Small intestine (tissue), 7 donors: ENCODE measurements around the gene SAMHD1. TPM values are rescaled to one million over a fixed set of nuclear protein-coding genes. Genes with fewer than 3 reads are reported as not detected.
A peak's percentile ranks its signal among the peaks of the same experiment; 100 is the strongest.

Experiments
- DNase-seq, 2 donors: peaks; one replicate each; pipeline versions ENCODE4 v3.0.0 to v3.0.0-alpha.2; 2013
- FAIRE-seq: peaks from 2 replicates; lab custom pipeline; 2012; peaks lifted over from hg19 to GRCh38; lab: Jason Lieb, UNC
- H3K27ac ChIP-seq, 3 donors: one replicate each; pipeline ENCODE4 v1.5.1; 2013; ENCODE audit warnings: low read length in 2 of 3, mild to moderate bottlenecking in 2 of 3, control low read depth in 1 of 3, inconsistent platforms in 1 of 3, low read depth in 1 of 3, moderate library complexity in 1 of 3
- H3K27me3 ChIP-seq, 3 donors: one replicate each; pipeline ENCODE4 v1.6.1; 2013; ENCODE audit warnings: low read length in 3 of 3, inconsistent platforms in 1 of 3; ENCODE audit not compliant: control insufficient read depth in 3 of 3, insufficient read depth in 3 of 3
- H3K36me3 ChIP-seq, 3 donors: one replicate each; pipeline ENCODE4 v1.6.1; 2013; ENCODE audit warnings: low read length in 3 of 3, inconsistent platforms in 1 of 3, low read depth in 1 of 3, mild to moderate bottlenecking in 1 of 3, moderate library complexity in 1 of 3; ENCODE audit not compliant: control insufficient read depth in 3 of 3, insufficient read depth in 2 of 3
- H3K4me1 ChIP-seq, 3 donors: one replicate each; pipeline ENCODE4 v1.6.1; 2013; ENCODE audit warnings: low read length in 2 of 3, inconsistent platforms in 1 of 3, low read depth in 1 of 3, mild to moderate bottlenecking in 1 of 3, moderate library complexity in 1 of 3; ENCODE audit not compliant: control insufficient read depth in 3 of 3, insufficient read depth in 2 of 3
- H3K4me3 ChIP-seq, 3 donors: one replicate each; pipeline ENCODE4 v1.5.1; 2013; ENCODE audit warnings: low read length in 3 of 3, control low read depth in 1 of 3, inconsistent platforms in 1 of 3, low read depth in 1 of 3, mild to moderate bottlenecking in 1 of 3, moderate library complexity in 1 of 3
- H3K9me3 ChIP-seq, 2 donors: one replicate each; pipeline ENCODE4 v1.6.1; 2013; ENCODE audit warnings: low read depth in 1 of 2, low read length in 1 of 2; ENCODE audit not compliant: control insufficient read depth in 2 of 2, insufficient read depth in 1 of 2
- WGBS, 3 donors: extraction: QIAGEN DNeasy Blood & Tissue Kit; methylation state at CpG; one replicate each; pipeline ENCODE4 v1.1.7; 2013; 5-methylcytosine and 5-hydroxymethylcytosine counted together
- polyA plus RNA-seq, 4 donors: library from polyadenylated mRNA; stranded (reverse) in 3 of 4; unstranded in 1 of 4; fragments of 200-250 nt in 3 of 4; fragments of 120-200 nt in 1 of 4; gene quantifications; one replicate each; pipeline versions ENCODE4 v1.2.1 to v1.2.3, GENCODE V29; 2013
- donor health status: healthy with polysubstance abuse.
- donor health status: control.
- donor health status: control.
- donor health status: Bipolar disorder and iron deficiency.
- donor health status: healthy.

SAMHD1 gene
- polyA plus RNA-seq, 4 donors = 22.8 to 78.8 (median 28.5) TPM

DNA sequence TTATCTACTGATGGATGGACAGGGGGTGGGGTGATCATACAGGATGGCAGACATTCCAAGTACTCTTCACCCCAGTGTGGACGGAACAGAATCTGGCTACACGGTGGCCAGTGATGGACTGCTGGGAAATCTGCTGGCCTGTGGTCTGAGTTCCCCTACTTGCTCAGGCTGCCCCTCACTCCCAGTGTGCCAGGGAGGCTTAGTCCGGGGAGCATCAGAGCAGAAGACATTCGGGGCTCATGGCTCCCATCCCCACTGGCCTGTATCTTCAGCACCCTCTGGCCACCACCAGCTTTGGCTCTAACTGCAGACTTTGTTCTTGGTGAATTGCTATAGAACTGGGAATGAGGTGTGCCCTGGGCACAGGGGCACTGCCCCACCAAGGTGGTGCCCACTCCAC is 60.3 kb downstream of the SAMHD1 start:
- 91 to 94% (median 94%) methylated on average over 4 of the region's 4 CpGs for WGBS, 3 donors
- peaks cover 16 to 48% (median 25%) of the 10 kb centered on the region in 3 donors for H3K36me3 ChIP-seq
- DNase-seq = no peak
- no peak overlapping the region for H3K27ac ChIP-seq
- no peaks in the 10 kb centered on the region for H3K27me3 ChIP-seq
- no peaks in the 10 kb centered on the region for H3K4me1 ChIP-seq
- H3K4me3 ChIP-seq = no peak overlapping the region
- H3K9me3 ChIP-seq = no peaks in the 10 kb centered on the region
- no peak for FAIRE-seq

DNA sequence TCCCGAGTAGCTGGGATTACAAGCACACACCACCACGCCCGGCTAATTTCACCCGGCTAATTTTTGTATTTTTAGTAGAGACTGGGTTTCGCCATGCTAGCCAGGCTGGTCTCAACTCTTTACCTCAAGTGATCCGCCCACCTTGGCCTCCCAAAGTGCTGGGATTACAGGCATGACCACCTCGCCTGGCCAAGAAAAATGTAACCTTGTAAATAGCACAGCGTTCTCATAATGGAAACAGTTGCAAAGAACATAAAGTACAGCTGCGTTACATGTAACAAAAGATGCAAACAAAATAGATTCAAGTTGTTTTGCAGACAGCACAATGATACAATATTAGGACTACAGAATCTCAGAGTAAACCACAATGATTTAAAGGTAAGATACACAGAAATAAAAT is 60.9 kb downstream of the SAMHD1 start:
- DNase-seq (no peak), FAIRE-seq (no peak)
- no peaks in the 10 kb centered on the region for H3K4me1 ChIP-seq
- 90 to 94% (median 93%) methylated on average over 9 of the region's 9 CpGs for WGBS, 3 donors
- H3K27me3 ChIP-seq = no peaks in the 10 kb centered on the region
- H3K36me3 ChIP-seq = peaks cover 16 to 45% (median 24%) of the 10 kb centered on the region in 3 donors
- H3K27ac ChIP-seq = no peak overlapping the region
- H3K4me3 ChIP-seq = no peak overlapping the region
- H3K9me3 ChIP-seq = no peaks in the 10 kb centered on the region

DNA sequence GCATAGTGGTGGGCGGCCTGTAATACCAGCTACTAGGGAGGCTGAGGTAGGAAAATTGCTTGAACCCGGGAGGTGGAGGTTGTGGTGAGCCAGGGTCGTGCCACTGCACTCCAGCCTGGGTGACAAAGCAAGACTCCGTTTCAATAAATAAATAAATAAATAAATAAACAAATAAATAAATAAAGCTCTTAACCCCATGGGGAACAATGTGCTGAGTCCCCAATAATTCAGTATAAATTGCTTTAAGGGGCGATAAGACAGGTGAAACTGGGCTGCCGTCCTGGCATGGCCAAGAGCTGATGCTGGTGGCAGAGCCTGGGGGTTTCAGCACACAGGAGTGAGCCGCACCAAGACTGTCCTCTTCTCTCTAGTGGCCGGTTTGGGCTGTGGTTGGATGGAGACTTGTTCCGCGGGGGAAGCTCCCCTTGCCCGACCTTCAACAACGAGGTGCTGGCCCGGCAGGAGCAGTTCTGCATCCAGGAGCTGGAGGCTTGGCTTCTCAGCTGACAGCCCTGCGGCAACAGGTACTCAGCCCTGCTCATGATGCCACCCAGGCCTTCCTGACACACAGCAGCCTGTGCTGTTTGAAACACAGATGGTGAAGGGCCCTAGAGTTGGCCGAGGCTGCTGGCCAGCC is 62.5 kb downstream of the SAMHD1 start:
- Histone ChIP-seq H3K9me3 (no peaks in the 10 kb centered on the region), H3K27me3 (no peaks in the 10 kb centered on the region), H3K4me1 (no peaks in the 10 kb centered on the region), H3K27ac (no peak overlapping the region), H3K4me3 (no peak overlapping the region), H3K36me3 (peaks cover 16 to 43% (median 18%) of the 10 kb centered on the region in 3 donors)
- FAIRE-seq = no peak
- DNase-seq = no peak
- WGBS, 3 donors = 84 to 87% (median 85%) methylated on average over 15 of the region's 15 CpGs

DNA sequence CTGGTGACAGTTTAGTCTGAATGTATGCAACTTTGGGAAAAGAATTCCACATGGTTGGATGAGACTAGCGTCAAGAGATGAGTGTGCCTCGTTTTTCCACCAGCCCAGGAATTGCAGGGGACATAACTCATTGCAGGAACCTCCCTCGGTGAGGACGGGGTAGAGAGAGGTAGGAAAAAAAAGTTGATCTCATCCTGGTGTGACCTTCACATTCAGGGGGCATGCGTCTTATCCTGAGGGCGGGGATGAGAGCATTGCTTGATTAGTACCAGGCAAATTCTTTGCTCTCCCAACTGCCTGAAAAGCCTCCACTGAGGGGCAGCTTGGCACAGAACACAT is 63.8 kb downstream of the SAMHD1 start:
- 49 to 65% (median 65%) methylated on average over 6 of the region's 6 CpGs for WGBS, 3 donors
- DNase-seq = no peak
- H3K4me3 ChIP-seq = no peak overlapping the region
- H3K27me3 ChIP-seq = no peaks in the 10 kb centered on the region
- no peaks in the 10 kb centered on the region for H3K9me3 ChIP-seq
- peak overlapping the region in 1 of 3 donors; percentile 1 for H3K27ac ChIP-seq
- no peaks in the 10 kb centered on the region for H3K4me1 ChIP-seq
- no peak for FAIRE-seq
- peaks cover 9 to 36% (median 11%) of the 10 kb centered on the region in 3 donors for H3K36me3 ChIP-seq

DNA sequence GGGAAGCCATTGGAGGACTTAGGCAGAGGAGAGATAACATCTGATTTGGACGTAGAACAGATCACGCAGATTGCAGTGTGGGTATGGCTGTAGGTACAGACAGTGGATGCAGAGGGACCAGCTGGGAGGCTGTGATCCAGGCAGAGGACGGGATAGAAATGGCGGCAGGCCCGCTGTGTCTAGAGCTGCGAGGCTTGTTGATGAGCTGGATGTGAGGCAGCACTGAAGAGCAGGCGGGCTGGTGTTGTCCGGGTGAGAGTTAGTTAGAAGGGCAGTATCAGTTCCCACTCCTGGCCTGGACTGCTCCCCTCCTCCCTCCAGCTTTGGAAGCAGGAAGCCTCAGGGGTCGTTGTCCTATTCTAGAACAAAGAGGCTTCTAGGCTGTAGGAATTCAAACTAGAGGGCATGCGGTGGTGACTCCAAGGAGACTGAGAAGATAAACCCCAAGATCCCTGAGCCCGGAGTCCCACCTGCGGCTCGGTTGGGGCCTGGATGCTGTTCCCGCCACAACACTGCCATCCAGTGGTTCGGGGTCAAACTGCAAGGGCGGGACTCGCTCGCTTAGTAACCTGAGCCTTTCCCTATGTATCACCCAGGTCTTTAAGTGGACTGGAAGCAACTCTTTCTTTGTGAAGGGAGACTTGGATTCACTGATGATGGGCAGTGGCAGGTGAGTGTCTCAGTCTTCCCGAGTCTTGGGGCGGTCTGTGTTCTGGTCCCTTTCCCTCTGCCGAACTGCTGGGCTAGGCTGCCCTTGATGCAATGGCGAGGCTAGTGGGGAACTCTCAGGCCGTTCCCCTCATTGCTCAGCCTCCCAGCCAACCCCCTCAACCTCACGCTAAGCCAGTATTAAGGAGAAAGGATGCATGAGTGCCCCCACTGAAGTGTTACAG is 64.4 kb downstream of the SAMHD1 start:
- FAIRE-seq = no peak
- no peaks in the 10 kb centered on the region for H3K27me3 ChIP-seq
- peaks cover 7 to 33% (median 11%) of the 10 kb centered on the region in 3 donors for H3K36me3 ChIP-seq
- 27 to 30% (median 28%) methylated on average over 24 of the region's 24 CpGs for WGBS, 3 donors
- H3K4me3 ChIP-seq = no peak overlapping the region
- H3K4me1 ChIP-seq = peaks cover 0 to 6% (median 2%) of the 10 kb centered on the region in 3 donors
- H3K9me3 ChIP-seq = no peaks in the 10 kb centered on the region
- peak overlapping the region in 1 of 3 donors; percentile 1 for H3K27ac ChIP-seq
- DNase-seq = peak; percentile 82 to 91

DNA sequence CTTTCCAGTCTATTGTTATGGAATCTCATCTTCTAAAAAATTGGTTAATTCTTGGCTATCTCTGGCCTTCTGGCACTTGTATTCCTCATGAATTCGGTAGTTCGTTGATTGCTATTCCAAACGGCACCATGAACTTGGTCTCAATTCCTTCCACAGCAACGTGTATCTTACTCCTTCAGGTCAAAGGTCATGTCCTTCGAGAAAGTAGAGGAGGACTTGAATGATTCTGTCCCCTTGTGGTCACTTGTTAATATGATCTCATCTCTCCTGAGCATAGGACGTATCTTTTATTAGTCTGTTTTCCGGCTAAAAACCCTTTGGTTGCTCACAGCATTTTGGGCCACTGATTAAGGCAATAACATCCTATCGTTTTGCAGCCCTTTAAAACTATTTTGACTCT is 66.2 kb downstream of the SAMHD1 start:
- DNase-seq = peak; percentile 30 to 78
- Histone ChIP-seq H3K9me3 (no peaks in the 10 kb centered on the region), H3K4me1 (peaks cover 0 to 16% (median 4%) of the 10 kb centered on the region in 3 donors), H3K27ac (no peak overlapping the region), H3K36me3 (peaks cover 5 to 29% (median 7%) of the 10 kb centered on the region in 3 donors), H3K27me3 (no peaks in the 10 kb centered on the region), H3K4me3 (no peak overlapping the region)
- WGBS, 3 donors = 26 to 52% (median 39%) methylated on average over 8 of the region's 8 CpGs
- FAIRE-seq = no peak

DNA sequence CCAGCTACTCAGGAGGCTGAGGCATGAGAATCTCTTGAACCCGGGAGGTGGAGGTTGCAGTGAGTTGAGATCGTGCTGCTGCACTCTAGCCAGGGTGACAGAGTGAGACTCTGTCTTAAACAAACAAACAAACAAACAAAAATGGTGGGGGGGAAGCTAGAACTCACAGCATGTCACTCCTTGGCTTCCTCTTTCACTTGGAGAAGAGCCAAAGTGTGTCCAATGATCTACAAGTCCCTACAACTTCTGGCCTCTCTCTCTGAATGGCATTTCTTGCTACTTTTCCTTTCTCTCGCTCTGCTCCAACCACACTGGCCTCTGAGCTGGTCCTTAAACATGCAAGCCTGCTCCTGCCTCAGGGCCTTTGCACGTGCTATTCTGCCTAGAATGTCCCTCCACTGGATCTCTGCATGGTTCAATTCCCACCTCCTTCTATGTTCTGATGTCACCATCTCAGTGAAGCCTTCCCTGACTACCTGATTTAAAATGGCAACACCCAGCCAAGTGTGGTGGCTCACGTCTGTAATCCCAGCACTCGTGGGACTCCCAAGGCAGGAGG is 67.5 kb downstream of the SAMHD1 start:
- FAIRE-seq = no peak
- WGBS, 3 donors = 75 to 84% (median 77%) methylated on average over 6 of the region's 6 CpGs
- Histone ChIP-seq H3K27me3 (no peaks in the 10 kb centered on the region), H3K27ac (no peak overlapping the region), H3K9me3 (no peaks in the 10 kb centered on the region), H3K4me3 (no peak overlapping the region), H3K36me3 (peaks cover 0 to 29% (median 0%) of the 10 kb centered on the region in 3 donors), H3K4me1 (peaks cover 0 to 16% (median 4%) of the 10 kb centered on the region in 3 donors)
- no peak for DNase-seq

DNA sequence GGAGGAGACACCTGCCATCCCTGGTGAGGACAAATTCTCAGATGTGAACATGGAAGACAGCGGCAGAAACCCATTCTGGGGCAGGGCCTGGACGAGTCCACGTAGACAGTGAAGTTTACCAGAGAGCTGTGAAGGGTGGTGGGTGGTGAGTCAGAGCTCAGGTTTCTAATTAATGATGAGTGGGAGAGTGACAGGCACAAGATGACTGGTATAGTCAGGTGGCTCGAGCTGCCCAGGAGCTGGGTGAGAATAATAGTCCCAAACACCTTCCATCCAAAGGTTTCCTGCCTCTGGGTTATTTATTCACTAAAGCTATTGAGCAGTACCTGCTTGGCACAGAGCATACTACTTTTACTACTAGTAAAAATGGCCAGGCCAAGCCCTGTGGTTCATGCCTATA is 69.6 kb downstream of the SAMHD1 start:
- FAIRE-seq = no peak
- Histone ChIP-seq H3K9me3 (no peaks in the 10 kb centered on the region), H3K4me3 (no peak overlapping the region), H3K36me3 (peaks cover 0 to 36% (median 0%) of the 10 kb centered on the region in 3 donors), H3K4me1 (peaks cover 0 to 19% (median 4%) of the 10 kb centered on the region in 3 donors), H3K27ac (peak overlapping the region; percentile 46 to 88 (median 81)), H3K27me3 (no peaks in the 10 kb centered on the region)
- WGBS, 3 donors = 12 to 49% (median 42%) methylated on average over 4 of the region's 4 CpGs
- peak; percentile 67 to 84 for DNase-seq
